Measurements from ENCODE around the gene CAPN5. TPM values are rescaled to one million over a fixed set of nuclear protein-coding genes. Genes with fewer than 3 reads are reported as not detected.

The CAPN5 gene
- total and polyA plus RNA-seq, 2 of the 8 experiments (the other 6 are each of a cell fraction or from before 2014, with no cell fraction given), result 21.5 to 22.4 TPM

- TF ChIP-seq CTCF (IDR thresholded peaks at IDR 0.05; ENCODE audit: control extremely low read depth in 1 of 3, insufficient read depth in 1 of 3, low read depth in 1 of 3, low read length in 3 of 3) (peak in 2 of 3 experiments; percentile 55 to 60; a peak in 3 of 4 replicates), RXRA (IDR thresholded peaks at IDR 0.05; ENCODE audit: insufficient read depth, low read depth, low read length) (no peak), EZH2 (IDR thresholded peaks at IDR 0.05; ENCODE audit: low read depth, low read length, severe bottlenecking) (no peak), SP1 (IDR thresholded peaks at IDR 0.05; ENCODE audit: low read depth, low read length) (0 out of 2 replicates have a peak, but pooled peaks have one; percentile 20), RNF2 (IDR thresholded peaks at IDR 0.05; ENCODE audit: borderline replicate concordance, low read depth, low read length, missing control alignments, poor library complexity, severe bottlenecking) (no peak), HDAC2 (IDR thresholded peaks at IDR 0.05; ENCODE audit: borderline replicate concordance in 1 of 2, low read depth in 2 of 2, low read length in 2 of 2) (no peak), ZNF274 (IDR thresholded peaks at IDR 0.05; ENCODE audit: borderline replicate concordance, extremely low read depth, low read length) (no peak), CEBPB (IDR thresholded peaks at IDR 0.05; ENCODE audit: low read depth, low read length) (no peak), SP4 (IDR thresholded peaks at IDR 0.05; ENCODE audit: low read length) (no peak), NRF1 (IDR thresholded peaks at IDR 0.05; ENCODE audit: low read depth, low read length) (no peak), JUND (IDR thresholded peaks at IDR 0.05; ENCODE audit: low read length) (no peak), SP2 (IDR thresholded peaks at IDR 0.05; ENCODE audit: low read length) (no peak), CBX5 (IDR thresholded peaks at IDR 0.05; ENCODE audit: low read depth, low read length) (no peak), SIN3A (conservative IDR thresholded peaks at IDR 0.05 in 1 of 2, IDR thresholded peaks at IDR 0.05 in 1 of 2; ENCODE audit: low read depth in 1 of 2, low read length in 2 of 2) (peak in 1 of 2 experiments; percentile 52; a peak in 2 of 4 replicates), RBBP5 (IDR thresholded peaks at IDR 0.05; ENCODE audit: borderline replicate concordance, low read depth, low read length) (no peak), GABPA (IDR thresholded peaks at IDR 0.05; ENCODE audit: borderline replicate concordance, insufficient read depth, low read length) (peak; percentile 54; the same call in 1 of the 2 replicates), FOSL1 (IDR thresholded peaks at IDR 0.05; ENCODE audit: insufficient read depth, low read depth, low read length) (no peak), ATF2 (IDR thresholded peaks at IDR 0.05; ENCODE audit: low read length) (no peak)
Measured at GRCh38 chr11:77047007-77047927, 19.5 kb upstream of the CAPN5 start (continued).
